ENCODE data around the gene CNTFR.

DNA sequence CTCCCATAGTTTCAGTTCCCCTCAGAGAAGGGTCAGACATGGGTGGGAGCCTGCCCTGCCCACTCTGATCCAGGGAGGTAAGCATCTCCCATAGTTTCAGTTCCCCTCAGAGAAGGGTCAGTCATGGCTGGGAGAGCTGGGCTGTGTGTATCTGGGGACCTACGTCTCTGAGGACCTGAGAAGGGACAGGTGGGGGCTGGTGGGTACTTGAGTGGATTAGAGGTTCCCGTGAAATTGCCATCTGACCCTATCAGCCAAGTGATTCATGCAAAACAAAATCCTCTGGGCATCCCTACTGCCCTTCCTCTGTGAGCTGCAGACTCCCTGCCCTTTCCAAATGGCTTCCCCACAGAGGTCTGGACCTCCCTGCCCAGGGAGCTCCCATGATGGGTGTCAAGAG lies 70.6 kb downstream of the CNTFR start:
- TF ChIP-seq, protein P1, sequence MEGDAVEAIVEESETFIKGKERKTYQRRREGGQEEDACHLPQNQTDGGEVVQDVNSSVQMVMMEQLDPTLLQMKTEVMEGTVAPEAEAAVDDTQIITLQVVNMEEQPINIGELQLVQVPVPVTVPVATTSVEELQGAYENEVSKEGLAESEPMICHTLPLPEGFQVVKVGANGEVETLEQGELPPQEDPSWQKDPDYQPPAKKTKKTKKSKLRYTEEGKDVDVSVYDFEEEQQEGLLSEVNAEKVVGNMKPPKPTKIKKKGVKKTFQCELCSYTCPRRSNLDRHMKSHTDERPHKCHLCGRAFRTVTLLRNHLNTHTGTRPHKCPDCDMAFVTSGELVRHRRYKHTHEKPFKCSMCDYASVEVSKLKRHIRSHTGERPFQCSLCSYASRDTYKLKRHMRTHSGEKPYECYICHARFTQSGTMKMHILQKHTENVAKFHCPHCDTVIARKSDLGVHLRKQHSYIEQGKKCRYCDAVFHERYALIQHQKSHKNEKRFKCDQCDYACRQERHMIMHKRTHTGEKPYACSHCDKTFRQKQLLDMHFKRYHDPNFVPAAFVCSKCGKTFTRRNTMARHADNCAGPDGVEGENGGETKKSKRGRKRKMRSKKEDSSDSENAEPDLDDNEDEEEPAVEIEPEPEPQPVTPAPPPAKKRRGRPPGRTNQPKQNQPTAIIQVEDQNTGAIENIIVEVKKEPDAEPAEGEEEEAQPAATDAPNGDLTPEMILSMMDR (IDR thresholded peaks at IDR 0.05) = no peak
- no peak for TF ChIP-seq POLR2A (IDR thresholded peaks at IDR 0.05)

Measured in body of pancreas (tissue), 4 donors.